Progenitor cell of endocrine pancreas (in vitro differentiated cells): ENCODE data around the gene EIF2B5. TPM values are rescaled to one million over a fixed set of nuclear protein-coding genes. Genes with fewer than 3 reads are reported as not detected.
"Not testable (repeated sequence)": the region's sequence is repeated elsewhere in the genome, so short reads cannot be mapped to it uniquely, and the experiment has no call there.

ENCODE experiments used
- DNase-seq: peaks from one replicate; pipeline ENCODE4 v3.0.0; 2021; ENCODE audit warnings: low spot score; ENCODE audit not compliant: unreplicated experiment
- H3K27ac Mint-ChIP-seq: 2 replicates; pipeline ENCODE4 v1.8.0; 2021; ENCODE audit warnings: mild to moderate bottlenecking, moderate library complexity, mixed read lengths
- H3K27me3 Mint-ChIP-seq: 2 replicates; pipeline ENCODE4 v1.8.0; 2021; ENCODE audit warnings: mixed read lengths
- H3K36me3 Mint-ChIP-seq: 2 replicates; pipeline ENCODE4 v1.8.0; 2022; ENCODE audit warnings: mixed read lengths; ENCODE audit not compliant: insufficient read depth
- H3K4me1 Mint-ChIP-seq: 2 replicates; pipeline ENCODE4 v1.8.0; 2021; ENCODE audit warnings: low read depth, mixed read lengths
- H3K4me3 Mint-ChIP-seq: 2 replicates; pipeline ENCODE4 v1.8.0; 2021; ENCODE audit warnings: low read depth, mild to moderate bottlenecking, moderate library complexity, mixed read lengths
- H3K9me3 Mint-ChIP-seq: 2 replicates; pipeline ENCODE4 v1.8.0; 2021; ENCODE audit warnings: low read depth, mixed read lengths
- total RNA-seq: library from RNA; stranded (reverse); gene quantifications from 2 replicates; pipeline ENCODE4 v1.2.1, GENCODE V29; 2021
- TF ChIP-seq, protein P1 (sequence below): fragments of 200-600 bp; sonication (generic); IDR thresholded peaks from one replicate; pipeline ENCODE4 v1.5.0; 2021; ENCODE audit warnings: antibody characterized with exemption, mild to moderate bottlenecking; ENCODE audit not compliant: unreplicated experiment

The EIF2B5 gene
- total RNA-seq, 1 donor from 2014 or later, result 45.4 TPM

GRCh38 chr3:184145751-184146270, 10.7 kb downstream of the EIF2B5 start:
- H3K27ac Mint-ChIP-seq, result no peak overlapping the region
- H3K9me3 Mint-ChIP-seq, result no peaks in the 10 kb centered on the region
- H3K27me3 Mint-ChIP-seq, result no peaks in the 10 kb centered on the region
- H3K4me3 Mint-ChIP-seq, result no peak overlapping the region
- H3K4me1 Mint-ChIP-seq, result no peaks in the 10 kb centered on the region
- H3K36me3 Mint-ChIP-seq, result peaks cover 8% of the 10 kb centered on the region
- TF ChIP-seq, protein P1, sequence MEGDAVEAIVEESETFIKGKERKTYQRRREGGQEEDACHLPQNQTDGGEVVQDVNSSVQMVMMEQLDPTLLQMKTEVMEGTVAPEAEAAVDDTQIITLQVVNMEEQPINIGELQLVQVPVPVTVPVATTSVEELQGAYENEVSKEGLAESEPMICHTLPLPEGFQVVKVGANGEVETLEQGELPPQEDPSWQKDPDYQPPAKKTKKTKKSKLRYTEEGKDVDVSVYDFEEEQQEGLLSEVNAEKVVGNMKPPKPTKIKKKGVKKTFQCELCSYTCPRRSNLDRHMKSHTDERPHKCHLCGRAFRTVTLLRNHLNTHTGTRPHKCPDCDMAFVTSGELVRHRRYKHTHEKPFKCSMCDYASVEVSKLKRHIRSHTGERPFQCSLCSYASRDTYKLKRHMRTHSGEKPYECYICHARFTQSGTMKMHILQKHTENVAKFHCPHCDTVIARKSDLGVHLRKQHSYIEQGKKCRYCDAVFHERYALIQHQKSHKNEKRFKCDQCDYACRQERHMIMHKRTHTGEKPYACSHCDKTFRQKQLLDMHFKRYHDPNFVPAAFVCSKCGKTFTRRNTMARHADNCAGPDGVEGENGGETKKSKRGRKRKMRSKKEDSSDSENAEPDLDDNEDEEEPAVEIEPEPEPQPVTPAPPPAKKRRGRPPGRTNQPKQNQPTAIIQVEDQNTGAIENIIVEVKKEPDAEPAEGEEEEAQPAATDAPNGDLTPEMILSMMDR, result no peak
- no peak for DNase-seq

GRCh38 chr3:184148076-184148475, 12.9 kb downstream of the EIF2B5 start:
- H3K36me3 Mint-ChIP-seq, result peaks cover 3% of the 10 kb centered on the region
- H3K27me3 Mint-ChIP-seq, result no peaks in the 10 kb centered on the region
- H3K9me3 Mint-ChIP-seq, result no peaks in the 10 kb centered on the region
- TF ChIP-seq, protein P1, result no peak
- no peak overlapping the region for H3K27ac Mint-ChIP-seq
- H3K4me1 Mint-ChIP-seq, result no peaks in the 10 kb centered on the region
- DNase-seq, result no peak
- H3K4me3 Mint-ChIP-seq, result no peak overlapping the region

DNA sequence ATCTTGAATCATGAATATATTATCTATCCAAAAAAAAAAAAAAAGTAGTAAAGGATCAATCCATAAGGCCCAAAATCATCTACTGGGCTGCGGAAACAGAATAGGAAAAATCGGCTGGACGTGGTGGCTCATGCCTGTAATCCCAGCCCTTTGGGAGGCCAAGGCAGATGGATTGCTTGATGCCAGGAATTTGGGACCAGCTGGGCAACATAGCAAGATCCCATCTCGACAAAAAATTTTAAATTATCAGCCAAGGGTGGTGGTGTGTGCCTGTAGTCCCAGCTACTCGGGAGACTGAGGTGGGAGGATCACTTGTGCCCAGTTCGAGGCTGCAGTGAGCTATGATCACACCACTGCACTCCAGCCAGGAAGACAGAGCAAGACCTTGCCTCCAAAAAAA, 14.0 kb downstream of the EIF2B5 start:
- H3K27ac Mint-ChIP-seq, result no peak overlapping the region
- no peaks in the 10 kb centered on the region for H3K9me3 Mint-ChIP-seq
- H3K4me1 Mint-ChIP-seq, result no peaks in the 10 kb centered on the region
- H3K4me3 Mint-ChIP-seq, result no peak overlapping the region
- DNase-seq, result no peak
- TF ChIP-seq, protein P1, result no peak
- H3K27me3 Mint-ChIP-seq, result no peaks in the 10 kb centered on the region
- H3K36me3 Mint-ChIP-seq, result no peaks in the 10 kb centered on the region

DNA sequence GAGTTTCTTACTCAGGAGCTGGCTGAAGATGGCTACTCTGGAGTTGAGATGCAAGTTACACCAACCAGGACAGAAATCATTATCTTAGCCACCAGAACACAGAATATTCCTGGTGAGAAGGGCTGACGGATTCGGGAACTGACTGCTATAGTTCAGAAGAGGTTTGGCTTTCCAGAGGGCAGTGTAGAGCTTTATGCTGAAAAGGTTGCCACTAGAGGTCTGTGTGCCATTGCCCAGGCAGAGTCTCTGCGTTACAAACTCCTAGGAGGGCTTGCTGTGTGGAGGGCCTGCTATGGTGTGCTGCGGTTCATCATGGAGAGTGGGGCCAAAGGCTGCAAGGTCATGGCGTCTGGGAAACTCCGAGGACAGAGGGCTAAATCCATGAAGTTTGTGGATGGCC, 14.6 kb downstream of the EIF2B5 start:
- not testable (repeated sequence) for H3K9me3 Mint-ChIP-seq, H3K4me3 Mint-ChIP-seq, DNase-seq, H3K27me3 Mint-ChIP-seq, H3K36me3 Mint-ChIP-seq, H3K4me1 Mint-ChIP-seq
- H3K27ac Mint-ChIP-seq, result peak overlapping the region; percentile 77

DNA sequence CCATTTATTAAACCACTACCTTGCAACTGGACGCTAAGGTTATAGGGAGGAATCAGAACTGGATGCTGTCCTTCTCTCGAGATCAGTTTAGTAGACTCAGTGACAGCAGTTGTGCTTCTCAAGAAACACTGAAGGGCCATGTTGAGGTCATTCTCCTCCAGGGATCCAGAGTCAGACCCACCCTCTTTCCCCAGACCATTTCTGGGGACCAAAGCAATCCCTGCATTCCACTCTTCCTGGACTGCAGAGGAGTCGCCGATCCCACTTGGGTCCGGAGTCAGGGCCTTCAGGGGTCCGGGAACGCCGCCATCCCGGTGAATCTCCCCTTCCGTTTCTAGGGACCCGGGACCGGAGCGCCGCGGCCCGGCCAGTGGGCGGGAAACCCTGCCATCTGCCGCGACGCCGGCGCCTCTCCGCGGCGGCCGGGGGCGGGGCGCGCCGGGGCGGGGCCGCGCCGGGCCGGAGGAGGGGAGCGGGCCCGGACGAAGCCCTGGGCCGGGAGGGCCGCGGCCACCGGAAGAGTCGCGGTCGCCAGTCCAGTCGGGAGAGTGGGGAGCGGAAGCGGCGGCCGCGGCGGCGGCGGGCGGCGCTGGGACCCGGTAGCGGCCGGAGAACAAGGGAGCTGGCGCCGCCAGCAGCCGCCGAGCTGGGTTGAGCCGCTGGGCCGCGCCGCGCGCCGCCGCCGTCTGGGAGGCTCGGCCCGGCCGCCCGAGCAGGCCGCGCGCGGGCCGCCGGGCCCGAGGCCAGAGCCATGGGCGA, 19.9 kb downstream of the EIF2B5 start, which contains the start of gene DVL3:
Gene DVL3, plus strand, starts transcription at position 493 of the 759 bp plus-strand sequence. Its CDS starts 259 bp downstream, at position 752.
- Mint-ChIP-seq H3K4me1 (peaks cover 18% of the 10 kb centered on the region), H3K4me3 (peak within 1 kb of the TSS; percentile 96), H3K36me3 (no peaks in the 10 kb centered on the region), H3K9me3 (no peaks in the 10 kb centered on the region), H3K27me3 (no peaks in the 10 kb centered on the region), H3K27ac (peak within 1 kb of the TSS; percentile 97)
- TF ChIP-seq, protein P1, result no peak
- DNase-seq, result peak; percentile 45
